ENCODE results near the gene DPP6. TPM values are rescaled to one million over a fixed set of nuclear protein-coding genes. Genes with fewer than 3 reads are reported as not detected.
"Not testable (repeated sequence)": the region's sequence is repeated elsewhere in the genome, so short reads cannot be mapped to it uniquely, and the experiment has no call there.

DPP6 gene
- total and polyA plus RNA-seq, 9 of the 15 experiments (the other 6 are each of a cell fraction or from before 2014, with no cell fraction given), result not detected

- TF ChIP-seq ATF3 (IDR thresholded peaks at IDR 0.05), result peak; percentile 53; the same call in 1 of the 2 replicates
- not testable (repeated sequence) for TF ChIP-seq ATF3 (CRISPR knock-in tag; conservative IDR thresholded peaks at IDR 0.05); FOXM1 (CRISPR knock-in tag; IDR thresholded peaks at IDR 0.05; ENCODE audit: low read depth)
- peak; percentile 66; the same call in 1 of the 2 replicates for TF ChIP-seq FOXM1 (IDR thresholded peaks at IDR 0.05; ENCODE audit: low read depth)
- TF ChIP-seq RBM25 (IDR thresholded peaks at IDR 0.05; ENCODE audit: low read depth, low read length, severe bottlenecking), result peak; percentile 65
- peak; percentile 30 for TF ChIP-seq FOS (IDR thresholded peaks at IDR 0.05; ENCODE audit: extremely low read depth, insufficient read length)
- peak; percentile 22; the same call in 1 of the 2 replicates for TF ChIP-seq MAFG (tag; conservative IDR thresholded peaks at IDR 0.05)
- 0 out of 2 replicates have a peak, but pooled peaks have one; percentile 3 for TF ChIP-seq TFAP4 (CRISPR knock-in tag; IDR thresholded peaks at IDR 0.05; ENCODE audit: borderline replicate concordance)
These were observed 625.9 kb downstream of the DPP6 start (continued) for GRCh38 chr7:154678001-154678550.
